Muscle layer of colon (tissue), 2 donors: ENCODE data around the gene C1QTNF3.

ENCODE experiments used
- H3K27ac ChIP-seq: one replicate; pipeline ENCODE4 v1.7.0; 2013; ENCODE audit warnings: low read depth, mild to moderate bottlenecking, low read length, moderate library complexity
- H3K27me3 ChIP-seq, 2 donors: one replicate each; pipeline ENCODE4 v1.7.0; 2013; ENCODE audit warnings: low read length in 2 of 2, mild to moderate bottlenecking in 2 of 2; ENCODE audit not compliant: insufficient read depth in 2 of 2, control insufficient read depth in 1 of 2
- H3K36me3 ChIP-seq: one replicate; pipeline ENCODE4 v1.7.0; 2013; ENCODE audit warnings: mild to moderate bottlenecking, low read length; ENCODE audit not compliant: insufficient read depth
- H3K4me1 ChIP-seq: one replicate; pipeline ENCODE4 v1.7.0; 2013; ENCODE audit warnings: mild to moderate bottlenecking, low read length; ENCODE audit not compliant: insufficient read depth
- H3K4me3 ChIP-seq, 2 donors: one replicate each; pipeline ENCODE4 v1.7.0; 2013; ENCODE audit warnings: low read length in 2 of 2, low read depth in 1 of 2, mild to moderate bottlenecking in 1 of 2, moderate library complexity in 1 of 2
- H3K9ac ChIP-seq: one replicate; pipeline ENCODE4 v1.7.0; 2013; ENCODE audit warnings: low read length
- H3K9me3 ChIP-seq: one replicate; pipeline ENCODE4 v1.7.0; 2013; ENCODE audit warnings: mild to moderate bottlenecking, low read length
- donor health status: abdominal sarcoma.
- donor health status: Adenocarcinoma of cecum.

Gene C1QTNF3

DNA sequence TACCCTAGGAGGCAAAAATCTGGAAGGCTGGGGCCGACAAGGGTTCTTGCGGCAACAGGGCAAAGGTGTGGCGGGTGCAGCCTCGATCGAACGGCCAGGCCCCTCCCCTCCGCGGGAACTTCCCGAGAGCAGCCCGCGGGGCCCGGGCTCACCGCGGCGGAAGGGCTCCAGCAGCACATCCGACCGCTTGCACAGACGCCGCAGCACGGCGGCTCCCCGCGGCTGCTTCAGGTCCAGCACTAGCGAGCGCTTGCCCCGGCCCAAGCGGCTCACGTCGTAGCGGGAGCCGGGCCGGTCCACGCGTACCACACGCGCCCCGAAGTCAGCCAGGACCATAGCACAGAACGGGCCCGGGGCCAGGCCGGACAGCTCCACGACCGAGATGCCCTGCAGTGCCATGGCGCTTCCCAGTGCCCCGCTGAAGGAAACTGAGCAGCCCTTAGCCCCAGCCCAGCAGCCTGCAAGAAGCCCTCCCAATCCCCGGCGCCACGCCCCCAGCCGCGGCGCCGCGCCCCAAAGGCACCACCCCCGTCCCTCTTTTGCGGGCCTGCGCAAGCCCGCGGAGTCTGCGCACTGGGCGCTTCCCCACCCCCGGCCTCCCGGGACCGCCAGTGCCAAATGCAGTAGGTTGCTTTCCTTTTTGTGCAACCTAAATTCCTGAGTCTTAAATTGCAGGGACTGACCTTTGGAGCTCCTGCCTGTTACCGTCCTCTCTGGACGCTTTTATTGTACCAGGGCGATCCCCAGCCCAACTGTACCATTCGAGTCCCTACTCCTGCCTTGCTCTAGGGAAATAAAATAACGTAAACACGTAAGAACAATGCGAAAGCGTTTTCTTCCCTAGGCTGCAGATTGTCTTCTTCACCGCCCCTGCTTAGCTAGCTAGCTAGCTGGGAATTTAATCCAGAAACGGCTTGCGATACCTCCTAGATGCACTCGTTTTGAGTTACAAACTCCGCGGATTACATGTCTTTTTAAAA lies 35.1 kb downstream of the C1QTNF3 start, which contains the start of gene AMACR:
Gene AMACR (minus strand): TSS at position 430 of the 980 bp plus-strand sequence. CDS start 31 bp downstream, at position 399.
- Histone ChIP-seq H3K4me1 (peaks cover 27% of the 10 kb centered on the region), H3K27me3 (no peaks in the 10 kb centered on the region), H3K9me3 (no peaks in the 10 kb centered on the region), H3K9ac (peak within 1 kb of the TSS; percentile 45), H3K4me3 (peak within 1 kb of the TSS; percentile 59 to 79), H3K36me3 (peaks cover 12% of the 10 kb centered on the region), H3K27ac (peak within 1 kb of the TSS; percentile 79)

DNA sequence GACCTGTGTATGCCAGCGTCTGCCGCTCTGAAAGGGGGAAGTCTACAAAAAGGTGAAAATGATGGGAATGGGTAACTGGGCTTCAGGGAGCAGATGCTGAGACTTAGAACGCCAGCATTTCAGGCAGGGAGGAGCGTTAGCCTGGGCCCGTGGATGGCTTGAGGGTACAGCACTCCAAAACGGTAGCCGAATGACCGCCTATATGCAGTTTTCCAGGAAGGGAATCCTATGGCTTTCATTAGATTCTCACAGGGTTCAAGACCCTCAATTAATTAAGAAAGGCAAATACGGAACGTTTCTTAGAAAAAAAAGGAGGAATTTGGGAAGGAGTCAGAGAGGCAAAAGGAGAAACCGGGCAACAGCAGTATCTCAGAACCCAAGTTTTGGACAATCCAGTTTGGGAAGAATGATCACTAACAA lies 35.8 kb downstream of the C1QTNF3 start:
- peak overlapping the region; percentile 59 to 79 for H3K4me3 ChIP-seq
- peaks cover 19% of the 10 kb centered on the region for H3K36me3 ChIP-seq
- peaks cover 26% of the 10 kb centered on the region for H3K4me1 ChIP-seq
- H3K27ac ChIP-seq = peak overlapping the region; percentile 79
- H3K27me3 ChIP-seq = no peaks in the 10 kb centered on the region
- H3K9ac ChIP-seq = peak overlapping the region; percentile 44
- no peaks in the 10 kb centered on the region for H3K9me3 ChIP-seq

DNA sequence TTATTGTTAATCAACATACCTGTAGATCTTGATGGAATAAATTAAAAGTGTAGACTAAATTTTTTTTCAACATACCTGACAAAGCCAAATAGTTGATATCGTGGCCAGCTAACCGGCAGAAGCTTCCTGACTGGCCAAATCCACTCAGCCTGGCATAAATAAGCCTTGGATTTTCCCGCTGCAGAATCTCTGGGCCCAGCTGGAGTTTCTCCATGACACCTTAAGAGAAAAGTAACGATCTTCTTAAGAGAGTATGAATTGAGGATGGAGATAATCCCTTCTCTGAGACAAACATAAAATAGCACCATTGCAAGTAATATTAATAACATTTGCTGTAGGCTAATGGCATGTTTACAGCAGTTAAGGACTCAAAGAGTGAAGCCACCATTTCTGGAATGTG lies 37.3 kb downstream of the C1QTNF3 start:
- Histone ChIP-seq H3K4me3 (no peak overlapping the region), H3K27me3 (no peaks in the 10 kb centered on the region), H3K9ac (no peak overlapping the region), H3K27ac (no peak overlapping the region), H3K4me1 (peaks cover 28% of the 10 kb centered on the region), H3K36me3 (peaks cover 19% of the 10 kb centered on the region), H3K9me3 (no peaks in the 10 kb centered on the region)

DNA sequence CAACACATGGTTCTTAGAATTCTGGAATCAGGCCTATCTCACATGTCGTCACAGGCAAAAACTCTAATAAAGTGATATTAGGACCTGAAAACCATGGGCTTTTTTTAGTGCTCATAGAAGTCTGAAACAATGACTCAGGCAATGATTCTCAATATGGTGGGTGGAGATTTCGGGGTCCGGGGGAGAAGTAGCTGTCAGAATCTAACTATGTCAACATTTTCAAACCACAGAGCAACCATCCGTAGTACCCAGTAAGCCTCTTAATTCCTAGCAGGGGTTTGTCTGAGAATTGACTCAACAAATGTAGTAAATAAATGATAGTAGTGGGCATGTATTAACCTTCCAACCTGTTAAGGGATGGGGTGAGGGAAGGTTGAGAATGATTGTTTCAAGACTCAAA lies 37.8 kb downstream of the C1QTNF3 start:
- H3K9ac ChIP-seq = no peak overlapping the region
- no peak overlapping the region for H3K27ac ChIP-seq
- no peak overlapping the region for H3K4me3 ChIP-seq
- no peaks in the 10 kb centered on the region for H3K27me3 ChIP-seq
- H3K4me1 ChIP-seq = peaks cover 28% of the 10 kb centered on the region
- H3K36me3 ChIP-seq = peaks cover 19% of the 10 kb centered on the region
- H3K9me3 ChIP-seq = no peaks in the 10 kb centered on the region

DNA sequence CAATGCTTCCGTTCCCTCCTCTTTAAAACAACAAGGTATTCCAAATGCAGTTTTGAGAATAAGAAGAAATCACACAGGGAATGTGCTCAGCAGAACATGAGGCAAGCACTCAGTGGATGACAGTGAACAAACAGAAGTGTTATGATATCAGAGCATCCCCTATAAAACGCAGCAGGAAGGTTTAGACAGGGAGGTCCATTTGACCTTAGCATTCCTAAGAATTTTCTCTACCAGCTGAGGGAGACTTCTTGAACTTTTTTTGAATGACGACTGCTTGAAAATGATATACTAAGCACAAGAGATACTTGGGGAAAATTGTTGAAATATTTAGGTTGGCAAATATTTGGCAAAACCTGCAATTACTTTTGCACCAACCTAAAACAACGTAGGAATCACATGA lies 39.1 kb downstream of the C1QTNF3 start:
- H3K4me1 ChIP-seq = peaks cover 26% of the 10 kb centered on the region

DNA sequence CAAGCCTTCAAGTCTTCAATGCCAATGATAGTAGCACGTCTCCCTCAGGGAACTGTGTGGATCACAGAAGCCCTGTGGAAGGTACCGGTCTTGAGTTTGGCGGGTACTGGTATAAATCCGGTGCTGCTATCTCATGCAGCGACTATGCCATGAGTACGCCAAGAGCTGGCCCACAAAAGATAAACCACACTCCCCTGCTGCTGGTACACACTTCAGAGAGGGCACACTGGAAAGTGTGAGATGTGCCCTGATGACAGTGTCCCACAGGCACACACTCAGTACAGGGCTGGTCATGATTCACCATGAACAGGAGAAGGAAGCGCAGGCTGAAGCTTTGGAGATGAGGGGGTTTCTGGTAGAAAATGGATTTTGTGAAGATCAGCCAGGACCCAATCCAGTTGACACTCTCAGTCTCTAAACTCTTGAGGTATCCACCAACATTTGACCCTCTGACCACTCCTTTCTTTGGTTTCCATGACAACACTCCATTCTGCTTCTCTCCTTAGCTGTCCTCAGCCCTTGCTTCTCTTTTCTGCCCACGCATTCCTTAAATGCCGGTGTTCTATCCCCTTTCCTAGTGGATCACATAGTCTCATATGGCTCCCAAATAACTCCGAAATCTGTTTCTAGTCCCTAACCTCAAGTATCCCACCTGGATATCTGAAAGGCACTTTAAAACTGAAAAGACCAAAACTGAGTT lies 40.2 kb downstream of the C1QTNF3 start:
- Histone ChIP-seq H3K4me3 (no peak overlapping the region), H3K27me3 (no peaks in the 10 kb centered on the region), H3K9me3 (no peaks in the 10 kb centered on the region), H3K27ac (no peak overlapping the region), H3K9ac (no peak overlapping the region), H3K4me1 (peaks cover 22% of the 10 kb centered on the region), H3K36me3 (peaks cover 19% of the 10 kb centered on the region)

More for the DNA sequence above, 39.1 kb downstream of the C1QTNF3 start:
- Histone ChIP-seq H3K27me3 (no peaks in the 10 kb centered on the region), H3K9ac (no peak overlapping the region), H3K27ac (no peak overlapping the region), H3K36me3 (peaks cover 19% of the 10 kb centered on the region), H3K4me3 (no peak overlapping the region), H3K9me3 (no peaks in the 10 kb centered on the region)

DNA sequence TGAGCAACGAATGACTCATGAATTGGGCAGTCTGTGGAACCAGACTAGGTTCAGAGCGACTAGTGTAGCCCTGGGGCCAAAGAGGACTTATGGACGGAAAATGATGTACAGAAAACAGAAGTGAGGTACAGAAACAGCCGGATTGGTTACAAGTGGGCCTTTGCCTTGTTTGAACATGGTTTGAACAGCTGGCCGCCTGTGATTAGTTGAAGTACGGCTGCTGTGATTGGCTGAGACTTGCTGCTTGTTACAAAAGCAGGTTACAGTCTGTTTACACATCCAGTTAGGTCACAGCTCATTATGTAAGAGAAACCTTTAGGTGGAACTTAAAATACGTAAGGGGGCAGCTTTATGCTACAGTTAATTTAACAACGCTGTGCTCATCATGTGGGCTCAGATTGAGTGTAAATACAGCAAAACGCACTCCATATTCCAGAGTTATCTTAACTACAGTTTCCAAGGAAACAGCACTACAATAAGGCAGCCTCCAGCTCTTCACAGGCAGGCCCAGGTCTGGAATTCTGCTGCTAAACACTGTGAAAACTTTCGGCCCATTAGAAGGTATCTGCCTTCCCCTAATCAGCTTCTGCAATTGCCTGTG lies 41.7 kb downstream of the C1QTNF3 start:
- Histone ChIP-seq H3K27ac (no peak overlapping the region), H3K9ac (no peak overlapping the region), H3K27me3 (no peaks in the 10 kb centered on the region), H3K9me3 (no peaks in the 10 kb centered on the region), H3K4me3 (no peak overlapping the region), H3K4me1 (peaks cover 18% of the 10 kb centered on the region), H3K36me3 (peaks cover 19% of the 10 kb centered on the region)

DNA sequence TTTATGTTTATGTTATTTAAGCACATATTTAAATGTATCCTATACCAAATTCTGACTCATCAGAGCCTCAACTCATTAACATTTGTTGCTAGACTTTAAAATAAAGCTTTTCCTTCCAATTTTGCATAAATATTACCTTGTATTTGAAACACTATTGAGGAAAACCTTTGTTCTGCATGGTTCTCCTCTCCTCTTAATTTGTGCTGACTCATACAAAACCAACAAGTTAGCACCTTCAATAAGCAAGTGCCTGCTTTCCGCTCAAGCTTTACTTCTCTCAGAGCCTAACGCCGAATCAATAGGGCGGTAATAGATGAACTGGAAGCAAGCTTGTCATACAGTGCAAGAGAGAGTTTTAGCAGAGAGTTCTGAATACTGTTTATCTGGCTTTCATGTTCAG lies 43.0 kb downstream of the C1QTNF3 start:
- Histone ChIP-seq H3K36me3 (peaks cover 21% of the 10 kb centered on the region), H3K9me3 (no peaks in the 10 kb centered on the region), H3K9ac (no peak overlapping the region), H3K27me3 (no peaks in the 10 kb centered on the region), H3K4me3 (no peak overlapping the region), H3K27ac (no peak overlapping the region), H3K4me1 (peaks cover 10% of the 10 kb centered on the region)

DNA sequence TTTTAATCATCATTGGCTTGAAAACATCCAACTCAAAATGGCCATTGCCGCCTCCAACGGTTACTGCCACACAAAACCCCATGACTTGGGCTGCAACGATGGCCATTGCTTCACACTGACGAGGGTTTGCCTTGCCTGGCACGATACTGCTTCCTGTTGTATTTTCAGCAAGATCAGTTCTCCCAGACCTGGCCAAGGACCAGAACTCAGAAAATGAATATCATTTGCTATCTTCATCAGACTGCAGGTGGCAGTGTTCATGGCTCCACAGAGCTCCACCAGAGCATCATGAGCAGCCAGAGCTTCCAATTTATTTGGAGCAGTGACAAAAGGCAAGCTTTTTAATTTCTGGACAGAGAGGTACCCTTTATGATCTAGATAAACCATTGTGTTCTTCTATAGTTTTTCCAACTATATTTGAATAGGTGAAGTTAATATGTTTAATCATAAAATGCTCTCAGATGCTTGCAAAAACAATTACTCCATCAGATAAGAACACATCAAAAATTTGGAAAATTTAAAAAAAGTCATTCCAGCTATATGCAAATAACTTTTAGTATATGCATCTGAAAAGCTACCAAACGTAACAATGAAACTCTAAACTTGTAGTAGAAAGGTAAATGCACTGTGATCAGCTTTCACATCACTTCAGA lies 45.6 kb downstream of the C1QTNF3 start:
- Histone ChIP-seq H3K9me3 (no peaks in the 10 kb centered on the region), H3K4me1 (peaks cover 10% of the 10 kb centered on the region), H3K9ac (no peak overlapping the region), H3K36me3 (peaks cover 8% of the 10 kb centered on the region), H3K4me3 (no peak overlapping the region), H3K27me3 (no peaks in the 10 kb centered on the region), H3K27ac (no peak overlapping the region)

DNA sequence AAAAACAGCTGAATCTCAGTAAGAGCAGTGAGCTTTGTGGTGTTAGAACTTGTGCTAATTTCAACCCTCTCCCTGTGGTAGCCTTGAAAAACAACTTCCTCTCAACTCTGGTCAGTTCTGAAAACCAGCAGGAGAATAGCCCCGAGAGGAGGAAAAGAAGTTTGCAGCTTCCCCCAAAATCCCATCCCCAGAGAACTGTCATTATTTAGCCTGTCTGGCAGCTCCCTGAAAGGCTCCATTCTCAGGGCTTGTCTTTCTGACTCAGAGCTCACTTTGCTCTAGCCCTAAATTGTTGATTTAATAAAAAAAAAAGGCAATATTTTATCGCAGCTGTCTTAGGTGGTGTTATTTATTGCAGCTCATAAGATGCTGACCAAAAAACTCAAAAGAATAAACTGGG lies 47.1 kb downstream of the C1QTNF3 start:
- no peaks in the 10 kb centered on the region for H3K9me3 ChIP-seq
- H3K9ac ChIP-seq = no peak overlapping the region
- H3K36me3 ChIP-seq = peaks cover 6% of the 10 kb centered on the region
- H3K27ac ChIP-seq = no peak overlapping the region
- peaks cover 4% of the 10 kb centered on the region for H3K4me1 ChIP-seq
- H3K27me3 ChIP-seq = no peaks in the 10 kb centered on the region
- no peak overlapping the region for H3K4me3 ChIP-seq

DNA sequence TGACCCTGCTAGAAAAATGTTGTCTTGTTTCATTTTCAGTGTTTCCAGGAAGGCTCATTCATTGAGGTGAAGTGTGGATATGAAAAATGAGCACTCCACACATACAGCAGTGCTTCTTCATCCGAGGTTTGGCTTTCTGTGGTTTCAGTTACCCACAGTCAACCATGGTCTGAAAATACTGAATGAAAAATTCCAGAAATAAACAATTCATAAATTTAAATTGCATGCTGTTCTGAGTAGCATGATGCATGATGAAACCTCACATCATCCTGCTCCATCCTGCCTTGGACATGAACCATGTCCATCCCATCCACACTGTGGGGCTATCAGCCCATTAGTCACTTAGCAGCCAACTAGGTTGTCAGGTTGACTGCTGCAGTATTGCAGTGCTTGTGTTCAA lies 48.2 kb downstream of the C1QTNF3 start:
- no peak overlapping the region for H3K9ac ChIP-seq
- no peaks in the 10 kb centered on the region for H3K27me3 ChIP-seq
- no peaks in the 10 kb centered on the region for H3K9me3 ChIP-seq
- H3K4me1 ChIP-seq = peaks cover 4% of the 10 kb centered on the region
- H3K27ac ChIP-seq = no peak overlapping the region
- H3K4me3 ChIP-seq = no peak overlapping the region
- peaks cover 6% of the 10 kb centered on the region for H3K36me3 ChIP-seq
